ENCODE measurements around the gene ARPC3. TPM values are rescaled to one million over a fixed set of nuclear protein-coding genes. Genes with fewer than 3 reads are reported as not detected.
"Not testable (repeated sequence)": the region's sequence is repeated elsewhere in the genome, so short reads cannot be mapped to it uniquely, and the experiment has no call there.

Gene ARPC3
- total and polyA plus RNA-seq, 4 donors: 129 to 219 (median 196) TPM

GRCh38 chr12:110461189-110461588 lies 11.1 kb upstream of the ARPC3 start:
- not testable (repeated sequence) for H3K4me3 ChIP-seq (ENCODE audit: low read depth, low read length); H3K27ac ChIP-seq (ENCODE audit: low read depth, low read length); H3K9me3 ChIP-seq (ENCODE audit: control insufficient read depth, insufficient read depth, low read length); H3K27me3 ChIP-seq (ENCODE audit: control insufficient read depth, insufficient read depth, low read length); DNase-seq (ENCODE audit: low read depth in 4 of 6, low spot score in 6 of 6); H3K4me1 ChIP-seq (ENCODE audit: control insufficient read depth, insufficient read depth, low read length)
- peaks cover 49% of the 10 kb centered on the region for H3K36me3 ChIP-seq (ENCODE audit: control insufficient read depth, insufficient read depth, low read length)
- 83% methylated on average over 1 of the region's 5 CpGs for WGBS (ENCODE audit: insufficient coverage)

- Histone ChIP-seq H3K27me3 (ENCODE audit: control insufficient read depth, insufficient read depth, low read length) (no peaks in the 10 kb centered on the region), H3K27ac (ENCODE audit: low read depth, low read length) (no peak overlapping the region), H3K36me3 (ENCODE audit: control insufficient read depth, insufficient read depth, low read length) (peaks cover 58% of the 10 kb centered on the region), H3K9me3 (ENCODE audit: control insufficient read depth, insufficient read depth, low read length) (no peaks in the 10 kb centered on the region), H3K4me1 (ENCODE audit: control insufficient read depth, insufficient read depth, low read length) (no peaks in the 10 kb centered on the region), H3K4me3 (ENCODE audit: low read depth, low read length) (no peak overlapping the region)
- WGBS (ENCODE audit: insufficient coverage): no CpG with 5 or more reads among the region's 4 CpGs
- DNase-seq (ENCODE audit: low read depth in 4 of 6, low spot score in 6 of 6): no peak
These were observed 8.6 kb upstream of the ARPC3 start for GRCh38 chr12:110458756-110459155.

GRCh38 chr12:110453569-110454296 lies 3.6 kb upstream of the ARPC3 start:
- H3K27me3 ChIP-seq (ENCODE audit: control insufficient read depth, insufficient read depth, low read length): no peaks in the 10 kb centered on the region
- no peak for DNase-seq (ENCODE audit: low read depth in 4 of 6, low spot score in 6 of 6)
- WGBS (ENCODE audit: insufficient coverage): 100% methylated on average over 1 of the region's 4 CpGs
- no peaks in the 10 kb centered on the region for H3K9me3 ChIP-seq (ENCODE audit: control insufficient read depth, insufficient read depth, low read length)
- no peak overlapping the region for H3K4me3 ChIP-seq (ENCODE audit: low read depth, low read length)
- no peak overlapping the region for H3K27ac ChIP-seq (ENCODE audit: low read depth, low read length)
- H3K4me1 ChIP-seq (ENCODE audit: control insufficient read depth, insufficient read depth, low read length): peaks cover 16% of the 10 kb centered on the region
- peaks cover 35% of the 10 kb centered on the region for H3K36me3 ChIP-seq (ENCODE audit: control insufficient read depth, insufficient read depth, low read length)

GRCh38 chr12:110451263-110451662 lies 1.1 kb upstream of the ARPC3 start:
- no peak overlapping the region for H3K4me3 ChIP-seq (ENCODE audit: low read depth, low read length)
- no peaks in the 10 kb centered on the region for H3K9me3 ChIP-seq (ENCODE audit: control insufficient read depth, insufficient read depth, low read length)
- no peaks in the 10 kb centered on the region for H3K27me3 ChIP-seq (ENCODE audit: control insufficient read depth, insufficient read depth, low read length)
- no peak for DNase-seq (ENCODE audit: low read depth in 4 of 6, low spot score in 6 of 6)
- no peak overlapping the region for H3K27ac ChIP-seq (ENCODE audit: low read depth, low read length)
- no CpG with 5 or more reads among the region's 1 CpG for WGBS (ENCODE audit: insufficient coverage)
- peaks cover 26% of the 10 kb centered on the region for H3K36me3 ChIP-seq (ENCODE audit: control insufficient read depth, insufficient read depth, low read length)
- peaks cover 21% of the 10 kb centered on the region for H3K4me1 ChIP-seq (ENCODE audit: control insufficient read depth, insufficient read depth, low read length)

- WGBS (ENCODE audit: insufficient coverage): no CpG with 5 or more reads among the region's 3 CpGs
- peaks cover 13% of the 10 kb centered on the region for H3K4me1 ChIP-seq (ENCODE audit: control insufficient read depth, insufficient read depth, low read length)
- no peak overlapping the region for H3K4me3 ChIP-seq (ENCODE audit: low read depth, low read length)
- H3K9me3 ChIP-seq (ENCODE audit: control insufficient read depth, insufficient read depth, low read length): no peaks in the 10 kb centered on the region
- H3K36me3 ChIP-seq (ENCODE audit: control insufficient read depth, insufficient read depth, low read length): peaks cover 46% of the 10 kb centered on the region
- H3K27me3 ChIP-seq (ENCODE audit: control insufficient read depth, insufficient read depth, low read length): no peaks in the 10 kb centered on the region
- H3K27ac ChIP-seq (ENCODE audit: low read depth, low read length): no peak overlapping the region
- no peak for DNase-seq (ENCODE audit: low read depth in 4 of 6, low spot score in 6 of 6)
These were observed 5.7 kb downstream of the ARPC3 start for GRCh38 chr12:110444455-110444854.

GRCh38 chr12:110436231-110436630 lies 13.9 kb downstream of the ARPC3 start:
- H3K36me3 ChIP-seq (ENCODE audit: control insufficient read depth, insufficient read depth, low read length): peaks cover 57% of the 10 kb centered on the region

GRCh38 chr12:110431957-110432587 lies 18.1 kb downstream of the ARPC3 start:
- Histone ChIP-seq H3K4me1 (ENCODE audit: control insufficient read depth, insufficient read depth, low read length) (peaks cover 5% of the 10 kb centered on the region), H3K4me3 (ENCODE audit: low read depth, low read length) (peak overlapping the region; percentile 47), H3K27ac (ENCODE audit: low read depth, low read length) (no peak overlapping the region)

More at GRCh38 chr12:110436231-110436630, 13.9 kb downstream of the ARPC3 start:
- peaks cover 5% of the 10 kb centered on the region for H3K4me1 ChIP-seq (ENCODE audit: control insufficient read depth, insufficient read depth, low read length)
- no CpG with 5 or more reads among the region's 2 CpGs for WGBS (ENCODE audit: insufficient coverage)
- no peak for DNase-seq (ENCODE audit: low read depth in 4 of 6, low spot score in 6 of 6)
- H3K4me3 ChIP-seq (ENCODE audit: low read depth, low read length): no peak overlapping the region
- no peaks in the 10 kb centered on the region for H3K9me3 ChIP-seq (ENCODE audit: control insufficient read depth, insufficient read depth, low read length)
- H3K27ac ChIP-seq (ENCODE audit: low read depth, low read length): no peak overlapping the region
- no peaks in the 10 kb centered on the region for H3K27me3 ChIP-seq (ENCODE audit: control insufficient read depth, insufficient read depth, low read length)

GRCh38 chr12:110429676-110430075 lies 20.5 kb downstream of the ARPC3 start:
- not testable (repeated sequence) for H3K27me3 ChIP-seq (ENCODE audit: control insufficient read depth, insufficient read depth, low read length); H3K9me3 ChIP-seq (ENCODE audit: control insufficient read depth, insufficient read depth, low read length); DNase-seq (ENCODE audit: low read depth in 4 of 6, low spot score in 6 of 6); H3K27ac ChIP-seq (ENCODE audit: low read depth, low read length); H3K4me3 ChIP-seq (ENCODE audit: low read depth, low read length); H3K4me1 ChIP-seq (ENCODE audit: control insufficient read depth, insufficient read depth, low read length)
- WGBS (ENCODE audit: insufficient coverage): 97% methylated on average over 10 of the region's 15 CpGs
- peaks cover 11% of the 10 kb centered on the region for H3K36me3 ChIP-seq (ENCODE audit: control insufficient read depth, insufficient read depth, low read length)

More at GRCh38 chr12:110431957-110432587, 18.1 kb downstream of the ARPC3 start:
- Histone ChIP-seq H3K9me3 (ENCODE audit: control insufficient read depth, insufficient read depth, low read length) (no peaks in the 10 kb centered on the region), H3K27me3 (ENCODE audit: control insufficient read depth, insufficient read depth, low read length) (no peaks in the 10 kb centered on the region), H3K36me3 (ENCODE audit: control insufficient read depth, insufficient read depth, low read length) (peaks cover 20% of the 10 kb centered on the region)
- WGBS (ENCODE audit: insufficient coverage): 93% methylated on average over 3 of the region's 12 CpGs
- DNase-seq (ENCODE audit: low read depth in 4 of 6, low spot score in 6 of 6): no peak

- Histone ChIP-seq H3K27ac (ENCODE audit: low read depth, low read length) (no peak overlapping the region), H3K27me3 (ENCODE audit: control insufficient read depth, insufficient read depth, low read length) (no peaks in the 10 kb centered on the region), H3K4me1 (ENCODE audit: control insufficient read depth, insufficient read depth, low read length) (peaks cover under 1% of the 10 kb centered on the region), H3K36me3 (ENCODE audit: control insufficient read depth, insufficient read depth, low read length) (no peaks in the 10 kb centered on the region), H3K9me3 (ENCODE audit: control insufficient read depth, insufficient read depth, low read length) (no peaks in the 10 kb centered on the region), H3K4me3 (ENCODE audit: low read depth, low read length) (no peak overlapping the region)
- no peak for DNase-seq (ENCODE audit: low read depth in 4 of 6, low spot score in 6 of 6)
- WGBS (ENCODE audit: insufficient coverage): 100% methylated on average over 1 of the region's 3 CpGs
These were observed 23.7 kb downstream of the ARPC3 start for GRCh38 chr12:110426406-110426805.

GRCh38 chr12:110424237-110424636 lies 25.9 kb downstream of the ARPC3 start:
- H3K36me3 ChIP-seq (ENCODE audit: control insufficient read depth, insufficient read depth, low read length): no peaks in the 10 kb centered on the region
- no peak overlapping the region for H3K4me3 ChIP-seq (ENCODE audit: low read depth, low read length)
- no peaks in the 10 kb centered on the region for H3K27me3 ChIP-seq (ENCODE audit: control insufficient read depth, insufficient read depth, low read length)
- no peak for DNase-seq (ENCODE audit: low read depth in 4 of 6, low spot score in 6 of 6)
- no peak overlapping the region for H3K27ac ChIP-seq (ENCODE audit: low read depth, low read length)
- 82% methylated on average over 3 of the region's 3 CpGs for WGBS (ENCODE audit: insufficient coverage)
- H3K4me1 ChIP-seq (ENCODE audit: control insufficient read depth, insufficient read depth, low read length): no peaks in the 10 kb centered on the region
- no peaks in the 10 kb centered on the region for H3K9me3 ChIP-seq (ENCODE audit: control insufficient read depth, insufficient read depth, low read length)

Measured in spinal cord (tissue), 10 donors.